ENCODE measurements around the gene NPPB. TPM values are rescaled to one million over a fixed set of nuclear protein-coding genes. Genes with fewer than 3 reads are reported as not detected.

Gene NPPB
- total RNA-seq, 1 donor from 2014 or later = 0.41 TPM

DNA sequence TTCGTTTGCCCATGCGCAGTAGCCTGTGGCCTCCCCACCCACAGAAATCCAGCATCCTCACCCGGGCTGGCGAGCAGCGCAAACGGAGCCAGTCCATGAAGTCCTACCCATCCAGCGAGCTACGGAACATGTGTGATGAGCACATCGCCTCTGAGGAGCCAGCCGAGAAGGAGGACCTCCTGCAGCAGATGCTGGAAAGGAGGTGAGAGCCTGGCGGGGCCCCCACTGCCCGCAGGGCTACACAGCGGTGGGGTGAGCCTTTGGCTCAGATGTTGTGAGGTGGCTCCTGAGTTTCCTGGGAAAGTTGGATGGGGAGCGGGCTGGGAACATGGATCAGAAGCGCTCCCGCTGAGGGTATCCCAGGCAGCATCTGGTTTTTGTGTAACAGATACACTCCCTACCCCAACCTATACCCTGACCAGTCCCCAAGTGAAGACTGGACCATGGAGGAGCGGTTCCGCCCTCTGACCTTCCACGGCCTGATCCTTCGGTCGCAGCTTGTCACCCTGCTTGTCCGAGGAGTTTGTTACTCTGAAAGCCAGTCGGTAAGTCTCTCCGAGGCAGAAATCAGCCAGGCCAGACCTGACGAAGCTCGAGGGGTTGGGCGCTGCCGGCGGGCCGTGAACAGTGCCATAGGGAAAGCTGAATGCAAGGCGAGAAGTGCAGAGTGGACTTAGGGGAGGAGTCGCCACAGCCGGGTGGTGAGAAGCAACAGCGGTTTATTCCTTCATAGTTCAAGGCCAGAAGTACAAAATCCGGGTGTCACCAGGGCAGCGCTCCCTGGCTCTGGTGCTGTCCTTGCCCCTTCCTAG, 21.6 kb downstream of the NPPB start:
- FAIRE-seq (no peak), DNase-seq (ENCODE audit: low spot score in 2 of 2) (no peak)

DNA sequence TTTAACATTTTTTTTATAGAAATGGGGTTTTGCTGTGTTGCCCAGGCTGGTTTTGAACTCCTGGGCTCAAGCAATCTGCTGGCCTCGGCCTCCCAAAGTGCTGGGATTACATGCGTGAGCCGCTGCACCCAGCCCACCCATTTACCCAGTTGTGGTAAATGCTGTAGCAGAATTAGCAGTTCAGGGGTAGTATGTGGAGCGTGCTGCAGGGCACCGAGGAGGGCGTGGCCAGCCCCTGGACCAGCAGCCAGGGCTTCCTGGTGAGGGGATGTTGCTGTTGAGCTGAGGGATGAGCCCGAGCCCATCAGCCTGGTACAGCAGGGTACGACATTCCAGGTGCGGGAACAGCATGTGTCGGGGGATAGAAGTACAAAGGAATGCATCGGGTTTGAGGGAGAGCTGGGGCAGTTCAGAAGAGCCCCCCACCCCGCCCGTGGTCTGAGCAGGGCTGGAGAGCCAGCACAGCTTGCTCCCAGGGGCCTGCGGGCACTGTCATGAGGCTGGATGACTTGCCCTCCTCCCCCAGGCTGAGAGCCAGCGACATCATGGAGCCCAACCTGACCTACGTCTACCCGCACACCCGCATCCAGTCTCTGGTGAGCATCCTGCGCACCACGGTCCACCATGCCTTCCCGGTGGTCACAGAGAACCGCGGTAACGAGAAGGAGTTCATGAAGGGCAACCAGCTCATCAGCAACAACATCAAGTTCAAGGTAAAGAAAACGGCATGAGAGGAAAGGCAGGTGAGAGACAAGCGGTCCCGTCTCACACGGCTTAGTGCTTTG, 23.1 kb downstream of the NPPB start:
- no peak for DNase-seq (ENCODE audit: low spot score in 2 of 2)
- no peak for FAIRE-seq

DNA sequence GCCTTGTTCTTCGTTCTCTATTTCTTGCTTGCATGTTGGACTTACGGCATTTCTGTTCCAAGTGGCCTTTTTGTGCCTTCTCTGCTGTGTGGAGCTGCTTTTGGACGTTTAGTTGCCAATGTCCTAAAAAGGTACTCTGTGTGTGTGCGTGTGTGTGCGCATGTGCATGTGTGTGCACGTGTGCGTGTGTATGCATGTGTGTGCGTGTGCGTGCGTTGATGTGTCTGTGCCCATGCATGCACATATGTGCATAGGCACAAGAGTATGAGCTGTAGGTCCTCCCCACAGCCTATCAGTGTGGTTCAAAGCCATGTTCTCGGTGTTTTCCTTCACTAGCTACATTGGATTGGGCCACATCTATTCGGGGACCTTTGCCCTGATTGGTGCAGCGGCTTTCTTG, 24.8 kb downstream of the NPPB start:
- no peak for DNase-seq (ENCODE audit: low spot score in 2 of 2)
- FAIRE-seq = no peak

DNA sequence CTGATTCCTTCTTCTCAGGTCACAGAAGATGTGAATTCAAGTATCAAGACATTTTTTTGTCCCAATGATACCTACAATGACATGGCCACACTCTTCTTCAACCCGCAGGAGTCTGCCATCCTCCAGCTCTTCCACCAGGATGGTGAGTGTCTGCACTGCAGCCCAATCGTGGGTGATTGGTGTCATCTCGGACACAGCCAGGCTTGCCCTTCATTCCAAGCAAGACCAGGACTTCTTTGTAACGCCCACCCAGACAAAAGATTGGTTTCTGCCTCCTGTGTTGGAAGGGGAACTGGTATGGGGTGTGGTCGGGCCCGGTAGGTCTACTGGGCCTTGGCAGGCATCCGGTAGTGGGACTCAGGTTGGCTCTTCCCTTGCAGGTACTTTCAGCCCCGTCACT, 25.2 kb downstream of the NPPB start:
- no peak for FAIRE-seq
- no peak for DNase-seq (ENCODE audit: low spot score in 2 of 2)

DNA sequence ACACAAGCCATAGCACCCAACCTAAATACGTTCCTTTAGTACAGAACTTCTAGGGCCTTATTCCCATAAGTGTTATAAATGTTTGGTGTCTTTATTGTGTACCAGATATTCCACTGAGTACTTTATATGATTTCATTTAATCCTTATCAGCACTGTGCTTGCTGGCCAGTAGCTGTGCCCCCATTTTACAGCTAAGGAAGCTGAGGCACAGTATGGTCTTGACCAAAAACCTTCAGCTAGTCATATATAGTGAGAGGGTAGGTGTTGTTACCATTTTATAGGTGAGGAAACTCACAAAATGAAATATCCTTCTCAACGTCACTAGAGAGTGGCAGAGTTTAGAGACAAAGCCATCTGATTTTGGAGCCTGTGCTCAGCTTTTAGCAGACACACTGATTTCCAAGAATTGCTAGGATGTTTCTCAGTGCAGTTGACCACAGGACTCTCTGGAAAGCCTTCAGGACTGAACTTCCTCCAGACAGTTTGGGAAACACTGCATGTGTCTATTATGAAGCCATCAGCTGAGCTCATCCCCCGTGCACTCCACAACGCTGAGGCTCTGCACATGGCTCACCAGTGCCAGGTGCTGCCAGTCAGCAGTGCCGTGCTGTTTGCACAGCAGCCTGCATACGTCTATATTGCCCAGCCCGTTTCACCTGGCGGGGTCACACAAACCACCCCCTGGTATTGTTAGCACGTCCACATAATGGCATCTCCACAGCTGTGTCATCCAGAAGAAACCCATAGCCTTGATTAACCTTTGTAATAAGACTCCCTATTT, 26.6 kb downstream of the NPPB start:
- DNase-seq (ENCODE audit: low spot score in 2 of 2) = no peak
- FAIRE-seq = no peak

DNA sequence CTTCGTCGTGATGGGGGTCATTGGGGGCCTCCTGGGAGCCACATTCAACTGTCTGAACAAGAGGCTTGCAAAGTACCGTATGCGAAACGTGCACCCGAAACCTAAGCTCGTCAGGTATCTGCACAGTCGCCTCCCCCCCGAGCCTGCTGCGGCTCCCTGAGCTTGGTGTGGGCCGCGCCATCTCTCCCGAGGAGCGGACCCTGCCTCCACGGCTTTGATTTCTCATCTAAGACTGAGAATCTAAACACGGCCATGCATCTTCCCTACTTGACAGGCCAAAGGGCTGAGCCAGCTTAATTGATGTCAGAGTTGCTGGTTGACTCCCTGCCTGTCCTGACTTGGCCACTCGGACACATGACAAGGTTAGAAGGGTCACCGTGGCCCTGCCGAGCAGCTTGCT, 30.2 kb downstream of the NPPB start:
- FAIRE-seq = no peak
- no peak for DNase-seq (ENCODE audit: low spot score in 2 of 2)

DNA sequence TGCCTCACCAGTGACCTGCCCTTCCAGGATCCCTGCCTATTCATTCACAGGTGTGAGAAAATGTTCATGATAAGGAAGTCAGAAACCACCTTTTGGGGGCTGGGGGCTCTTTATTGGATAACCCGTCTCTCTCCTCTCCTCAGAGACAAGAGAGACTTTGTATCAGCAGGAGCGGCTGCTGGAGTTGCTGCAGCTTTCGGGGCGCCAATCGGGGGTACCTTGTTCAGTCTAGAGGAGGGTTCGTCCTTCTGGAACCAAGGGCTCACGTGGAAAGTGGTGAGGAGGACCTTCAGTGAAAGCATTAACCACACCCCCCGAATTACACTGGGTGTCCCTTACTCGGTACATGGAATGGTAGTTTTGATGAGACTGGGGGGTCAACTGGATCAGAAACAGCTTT, 31.8 kb downstream of the NPPB start:
- DNase-seq (ENCODE audit: low spot score in 2 of 2) = no peak
- FAIRE-seq = no peak

DNA sequence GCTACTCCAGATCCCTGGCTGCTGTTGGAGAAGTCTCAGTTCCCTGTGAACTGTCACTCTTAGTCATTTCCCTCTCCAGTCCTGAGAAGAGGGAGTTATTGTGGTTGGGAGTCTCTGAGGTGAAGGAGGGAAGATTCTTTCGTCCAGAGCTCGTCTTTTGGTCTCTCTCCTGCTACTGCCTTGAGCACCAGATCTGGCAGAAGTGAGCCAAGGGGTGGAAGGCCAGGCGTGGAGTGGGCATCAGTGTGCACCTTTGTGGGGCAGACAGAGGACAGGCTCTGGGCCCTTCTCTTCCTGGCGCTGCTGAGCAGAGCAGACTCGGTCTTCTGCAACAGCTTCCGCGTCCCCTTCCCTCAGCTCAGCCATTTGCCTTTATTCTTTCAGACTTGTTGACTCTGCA, 33.6 kb downstream of the NPPB start:
- FAIRE-seq (no peak), DNase-seq (ENCODE audit: low spot score in 2 of 2) (no peak)

DNA sequence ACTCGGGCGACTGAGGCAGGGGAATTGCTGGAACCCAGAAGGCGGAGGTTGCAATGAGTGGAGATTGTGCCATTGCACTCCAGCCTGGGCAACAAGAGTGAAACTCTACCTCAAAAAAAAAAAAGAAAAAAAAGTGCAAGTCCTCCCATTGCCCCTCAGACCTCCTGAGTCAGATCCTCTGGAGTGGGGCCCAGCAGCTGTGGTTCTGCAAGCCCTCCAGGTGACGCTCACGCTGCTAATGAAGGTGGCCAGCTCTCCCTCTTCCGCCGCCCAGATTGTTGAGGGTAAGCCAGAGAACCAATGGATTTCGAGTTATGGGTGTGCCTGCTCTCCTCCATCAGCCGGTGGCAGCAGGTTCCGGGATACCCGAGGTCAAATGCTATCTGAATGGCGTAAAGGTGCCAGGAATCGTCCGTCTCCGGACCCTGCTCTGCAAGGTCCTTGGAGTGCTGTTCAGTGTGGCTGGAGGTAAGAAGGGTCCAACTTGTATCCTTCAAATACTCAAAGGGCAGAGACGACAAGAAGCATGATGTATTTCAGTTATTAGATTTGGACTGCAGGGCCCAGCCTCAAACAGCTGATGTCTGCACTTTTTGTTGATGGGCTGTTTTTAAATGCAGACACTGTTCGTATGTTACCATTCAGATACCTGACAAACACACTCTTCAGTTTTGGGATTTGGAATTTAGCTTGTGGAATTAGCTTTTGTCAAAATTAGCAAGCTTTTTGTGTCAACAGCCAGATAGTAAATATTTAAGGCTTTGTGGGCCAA, 35.2 kb downstream of the NPPB start:
- FAIRE-seq (no peak), DNase-seq (ENCODE audit: low spot score in 2 of 2) (no peak)

DNA sequence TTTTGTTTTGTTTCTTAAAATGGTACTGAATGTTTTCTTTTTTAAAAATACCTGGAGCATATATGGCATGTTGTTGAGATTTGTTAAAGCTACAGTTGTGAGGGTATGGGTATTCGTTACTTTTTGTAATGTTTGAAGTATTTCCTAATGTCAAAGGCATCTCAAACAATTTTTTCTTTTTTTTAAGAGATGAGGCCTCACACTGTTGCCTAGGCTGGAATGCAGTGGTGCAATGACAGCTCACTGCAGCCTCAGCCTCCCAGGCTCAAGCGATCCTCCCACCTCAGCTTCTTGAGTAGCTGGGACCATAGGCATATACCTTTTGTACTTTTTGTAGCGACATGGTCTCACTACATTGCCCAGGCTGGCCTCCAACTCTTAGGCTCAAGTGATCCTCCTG, 36.7 kb downstream of the NPPB start:
- FAIRE-seq = no peak

DNA sequence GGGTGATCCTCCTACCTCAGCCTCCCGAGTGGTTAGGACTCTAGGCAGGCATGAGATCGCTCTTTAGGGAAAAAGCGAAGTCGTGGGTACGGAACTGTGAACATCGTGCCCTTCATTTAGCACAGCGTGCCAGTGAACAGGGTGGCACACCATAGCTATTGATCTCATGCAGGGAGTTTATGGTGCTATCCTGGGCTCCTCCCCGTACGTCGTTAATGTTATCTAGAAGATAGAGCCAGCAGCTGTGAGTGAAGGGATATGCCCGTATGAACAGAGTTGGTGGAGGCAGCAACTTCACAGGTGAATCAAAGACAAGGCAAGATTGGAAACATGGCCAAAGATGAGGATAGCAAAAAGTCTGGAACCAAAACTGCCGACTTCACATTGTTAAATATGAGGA, 41.6 kb downstream of the NPPB start:
- DNase-seq (ENCODE audit: low spot score in 2 of 2) = no peak
- no peak for FAIRE-seq

More for the DNA sequence above, 36.7 kb downstream of the NPPB start:
- DNase-seq (ENCODE audit: low spot score in 2 of 2) = no peak

DNA sequence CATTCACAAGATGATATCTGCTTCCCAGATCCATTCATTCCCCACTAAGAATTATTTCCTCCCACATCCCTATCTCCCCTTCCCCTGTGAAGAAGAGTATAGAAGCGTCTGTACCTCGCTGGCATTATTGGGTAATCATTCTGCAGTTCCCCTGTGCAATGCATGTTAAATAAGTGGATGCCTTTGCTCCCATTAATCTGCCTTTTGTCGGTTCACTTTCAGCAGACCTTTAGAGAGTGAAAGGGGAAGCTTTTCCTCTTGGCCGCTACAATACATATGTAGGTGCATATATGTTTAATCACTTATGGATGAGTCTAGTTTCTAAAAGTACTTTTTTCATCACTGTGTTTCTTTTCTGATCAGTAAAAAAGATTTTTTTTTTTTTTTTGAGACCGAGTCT, 45.7 kb downstream of the NPPB start:
- DNase-seq (ENCODE audit: low spot score in 2 of 2) (no peak), FAIRE-seq (no peak)

Small RNA genes lying within 50 kb of the gene (small RNA-seq; reads per million reads assigned to genes)
- gene RF02156 (not detected), gene RF02157 (not detected), gene RF02158 (not detected)

Other genes with a start within 250 kb of the NPPB start
- gene FBXO2, start 204.5 kb downstream of the NPPB start, total RNA-seq = 6.1 TPM
- gene FBXO44, start 204.1 kb downstream of the NPPB start, total RNA-seq = 33.0 TPM
- 5.3 TPM for gene FBXO6, start 194.7 kb downstream of the NPPB start, total RNA-seq
- 54.2 TPM for gene MAD2L2, start 177.8 kb downstream of the NPPB start, total RNA-seq
- gene DRAXIN, start 167.2 kb downstream of the NPPB start, total RNA-seq = 137 TPM
- 2.4 TPM for gene AGTRAP, start 122.8 kb downstream of the NPPB start, total RNA-seq
- not detected for gene C1orf167, start 96.8 kb downstream of the NPPB start, total RNA-seq
- 24.5 TPM for gene MTHFR, start 53.0 kb downstream of the NPPB start, total RNA-seq
- 14.7 TPM for gene CLCN6, start 52.8 kb downstream of the NPPB start, total RNA-seq
- gene NPPA, start 11.2 kb downstream of the NPPB start, total RNA-seq = 3.3 TPM
- 20.0 TPM for gene KIAA2013, start 67.5 kb upstream of the NPPB start, total RNA-seq
- gene PLOD1, start 75.8 kb upstream of the NPPB start, total RNA-seq = 15.5 TPM
- 42.0 TPM for gene MFN2, start 121.5 kb upstream of the NPPB start, total RNA-seq
- gene MIIP, start 160.6 kb upstream of the NPPB start, total RNA-seq = 31.8 TPM
- gene TNFRSF8, start 204.4 kb upstream of the NPPB start, total RNA-seq = not detected

Data from frontal cortex (tissue), 4 donors.